PC-3 (cell line): ENCODE data around the gene TCTN2.

Experiments
- CTCF ChIP-seq: fragments of 300-600 bp; sonication (generic); conservative IDR thresholded peaks from 2 replicates; pipeline ENCODE4 v1.5.1; 2017; ENCODE audit warnings: antibody characterized with exemption, low read depth, mild to moderate bottlenecking, low read length
- EZH2 ChIP-seq: fragments of 300-600 bp; sonication (generic); IDR thresholded peaks from one replicate; pipeline ENCODE4 v1.6.1; 2017; ENCODE audit warnings: antibody characterized with exemption, mild to moderate bottlenecking, low read length; ENCODE audit not compliant: unreplicated experiment
- EZH2phosphoT487 ChIP-seq: fragments of 300-600 bp; sonication (generic); IDR thresholded peaks from 2 replicates; pipeline ENCODE4 v1.6.1; 2018; ENCODE audit warnings: mild to moderate bottlenecking, antibody characterized with exemption, low read length, borderline replicate concordance

- TF ChIP-seq EZH2: no peak
- no peak for TF ChIP-seq CTCF
- no peak for TF ChIP-seq EZH2phosphoT487
Measured at GRCh38 chr12:123659996-123660727, 10.8 kb upstream of the TCTN2 start.
